HG02623 (cell line): Measurements from ENCODE around the gene ACTR3C.
"Not testable (repeated sequence)": the region's sequence is repeated elsewhere in the genome, so short reads cannot be mapped to it uniquely, and the experiment has no call there.

ENCODE experiments used
- ATAC-seq: cut with Tn5 transposase; IDR thresholded peaks from one replicate; pipeline ENCODE4 v1.9.1; 2021; ENCODE audit warnings: moderate library complexity; ENCODE audit not compliant: unreplicated experiment

The ACTR3C gene

GRCh38 chr7:150337179-150337578 lies 13.8 kb upstream of the ACTR3C start:
- ATAC-seq, result no peak

GRCh38 chr7:150336746-150337145 lies 13.4 kb upstream of the ACTR3C start:
- no peak for ATAC-seq

- no peak for ATAC-seq
These were observed 12.4 kb upstream of the ACTR3C start for GRCh38 chr7:150335774-150336112.

- no peak for ATAC-seq
These were observed 11.9 kb upstream of the ACTR3C start for GRCh38 chr7:150335108-150335773.

GRCh38 chr7:150334108-150334507 lies 10.8 kb upstream of the ACTR3C start:
- no peak for ATAC-seq

- no peak for ATAC-seq
These were observed 10.3 kb upstream of the ACTR3C start for GRCh38 chr7:150333659-150334058.

- no peak for ATAC-seq
These were observed 9.7 kb upstream of the ACTR3C start for GRCh38 chr7:150332852-150333635.

- ATAC-seq, result no peak
These were observed 7.0 kb upstream of the ACTR3C start for GRCh38 chr7:150330211-150330885.

GRCh38 chr7:150329331-150330120 lies 6.2 kb upstream of the ACTR3C start:
- ATAC-seq, result no peak

- ATAC-seq, result no peak
These were observed 4.0 kb upstream of the ACTR3C start for GRCh38 chr7:150327308-150327707.

GRCh38 chr7:150326657-150327268 lies 3.4 kb upstream of the ACTR3C start:
- ATAC-seq, result no peak

- no peak for ATAC-seq
These were observed 2.6 kb upstream of the ACTR3C start for GRCh38 chr7:150325901-150326300.

- ATAC-seq, result no peak
These were observed 1.8 kb upstream of the ACTR3C start for GRCh38 chr7:150325110-150325611.

- ATAC-seq, result no peak
These were observed 1.1 kb upstream of the ACTR3C start for GRCh38 chr7:150324373-150324961.

- ATAC-seq, result no peak
These were observed 482 bp upstream of the ACTR3C start for GRCh38 chr7:150323682-150324372.

GRCh38 chr7:150322114-150322832 lies 1.1 kb downstream of the ACTR3C start:
- ATAC-seq, result no peak

- ATAC-seq, result no peak
These were observed 1.6 kb downstream of the ACTR3C start for GRCh38 chr7:150321788-150322113.

- no peak for ATAC-seq
These were observed 5.4 kb downstream of the ACTR3C start for GRCh38 chr7:150317748-150318444.

- ATAC-seq, result not testable (repeated sequence)
These were observed 6.4 kb downstream of the ACTR3C start for GRCh38 chr7:150316987-150317386.
